Stimulated activated CD8-positive, alpha-beta memory T cell treated with anti-CD3 and anti-CD28 coated beads, Interleukin-2, amount 100 ng/mL, for 1 hour (primary cell): ENCODE measurements around the gene GCFC2.

Experiments used
- DNase-seq, 2 donors: peaks; one replicate each; pipeline ENCODE4 v3.0.0-alpha.2; 2020; ENCODE audit warnings: low read depth in 2 of 2

The GCFC2 gene

GRCh38 chr2:75627902-75628504 lies 82.7 kb downstream of the GCFC2 start:
- peak in 1 of 2 donors; percentile 20 for DNase-seq

GRCh38 chr2:75622929-75623328 lies 87.8 kb downstream of the GCFC2 start:
- no peak for DNase-seq

GRCh38 chr2:75622500-75622899 lies 88.2 kb downstream of the GCFC2 start:
- no peak for DNase-seq

GRCh38 chr2:75621228-75621627 lies 89.5 kb downstream of the GCFC2 start:
- no peak for DNase-seq

- DNase-seq: no peak
Observed at GRCh38 chr2:75619956-75620740, 90.6 kb downstream of the GCFC2 start.

GRCh38 chr2:75616933-75617332 lies 93.8 kb downstream of the GCFC2 start:
- DNase-seq: no peak

GRCh38 chr2:75616406-75616805 lies 94.3 kb downstream of the GCFC2 start:
- no peak for DNase-seq

- DNase-seq: no peak
Observed at GRCh38 chr2:75614162-75614651, 96.5 kb downstream of the GCFC2 start.

GRCh38 chr2:75612862-75613243 lies 97.9 kb downstream of the GCFC2 start:
- DNase-seq: no peak
